ENCODE measurements around the gene TRIM2. TPM values are rescaled to one million over a fixed set of nuclear protein-coding genes. Genes with fewer than 3 reads are reported as not detected.

The TRIM2 gene
- total RNA-seq, 4 donors from 2014 or later, result 71.8 to 124 (median 95.3) TPM

DNA sequence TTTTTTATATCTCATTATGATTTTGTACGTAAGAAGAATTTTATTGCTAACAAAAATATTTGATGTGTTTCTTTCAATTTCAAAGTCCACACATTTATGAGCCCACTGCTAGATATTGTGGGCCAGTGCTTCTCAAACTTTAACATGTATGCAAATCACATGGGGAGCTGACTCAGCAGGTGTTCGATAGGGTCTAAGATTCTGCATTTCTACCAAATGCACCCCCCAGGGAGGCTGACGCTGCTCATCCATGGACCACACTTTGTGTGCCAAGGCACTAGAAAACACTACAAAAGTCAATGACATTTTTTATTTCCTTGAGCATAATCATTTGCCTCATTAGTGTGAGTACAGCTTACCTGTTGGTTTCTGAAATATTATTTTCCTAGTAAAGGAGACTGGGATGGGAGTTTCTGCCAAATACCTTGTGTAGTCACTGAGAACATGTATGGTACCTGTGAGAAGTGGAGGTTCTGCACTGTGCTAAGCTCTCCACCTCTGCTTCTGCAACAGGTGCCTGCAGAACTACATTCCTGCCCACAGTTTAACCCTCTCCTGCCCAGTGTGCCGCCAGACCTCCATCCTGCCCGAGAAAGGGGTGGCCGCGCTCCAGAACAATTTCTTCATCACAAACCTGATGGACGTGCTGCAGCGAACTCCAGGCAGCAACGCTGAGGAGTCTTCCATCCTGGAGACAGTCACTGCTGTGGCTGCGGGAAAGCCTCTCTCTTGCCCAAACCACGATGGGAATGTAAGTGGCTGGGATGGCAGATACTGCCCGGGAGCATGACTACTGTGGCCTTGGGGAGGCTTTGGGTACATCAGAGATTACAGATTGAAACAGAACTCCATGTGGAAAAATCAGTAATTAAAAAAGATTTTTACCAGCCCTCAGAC, 71.4 kb downstream of the TRIM2 start:
- Histone ChIP-seq H3K27ac (no peak overlapping the region), H3K4me1 (peaks cover 0 to 31% (median 5%) of the 10 kb centered on the region in 4 donors), H3K9me3 (no peaks in the 10 kb centered on the region), H3K36me3 (peaks cover 0 to 12% (median 2%) of the 10 kb centered on the region in 4 donors), H3K4me3 (no peak overlapping the region), H3K27me3 (no peaks in the 10 kb centered on the region)
- intact Hi-C loops (cut with DNase I; ENCODE audit: low total_unique reads) (no loop called here), in situ Hi-C loops (cut with MboI; ENCODE audit: low pct_ligation_motif_present in 1 of 4, low pct_unique_long_range_greater_than_20kb in 1 of 4, low sequenced_read_pairs in 3 of 4) (no loop called here)
- WGBS, 2 donors (ENCODE audit: low coverage in 1 of 2), result 38 to 81% methylated on average over 1 to 13 of the region's 13 CpGs
- DNase-seq, result no peak
- TF ChIP-seq, protein P1, sequence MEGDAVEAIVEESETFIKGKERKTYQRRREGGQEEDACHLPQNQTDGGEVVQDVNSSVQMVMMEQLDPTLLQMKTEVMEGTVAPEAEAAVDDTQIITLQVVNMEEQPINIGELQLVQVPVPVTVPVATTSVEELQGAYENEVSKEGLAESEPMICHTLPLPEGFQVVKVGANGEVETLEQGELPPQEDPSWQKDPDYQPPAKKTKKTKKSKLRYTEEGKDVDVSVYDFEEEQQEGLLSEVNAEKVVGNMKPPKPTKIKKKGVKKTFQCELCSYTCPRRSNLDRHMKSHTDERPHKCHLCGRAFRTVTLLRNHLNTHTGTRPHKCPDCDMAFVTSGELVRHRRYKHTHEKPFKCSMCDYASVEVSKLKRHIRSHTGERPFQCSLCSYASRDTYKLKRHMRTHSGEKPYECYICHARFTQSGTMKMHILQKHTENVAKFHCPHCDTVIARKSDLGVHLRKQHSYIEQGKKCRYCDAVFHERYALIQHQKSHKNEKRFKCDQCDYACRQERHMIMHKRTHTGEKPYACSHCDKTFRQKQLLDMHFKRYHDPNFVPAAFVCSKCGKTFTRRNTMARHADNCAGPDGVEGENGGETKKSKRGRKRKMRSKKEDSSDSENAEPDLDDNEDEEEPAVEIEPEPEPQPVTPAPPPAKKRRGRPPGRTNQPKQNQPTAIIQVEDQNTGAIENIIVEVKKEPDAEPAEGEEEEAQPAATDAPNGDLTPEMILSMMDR (IDR thresholded peaks at IDR 0.05), result no peak
- TF ChIP-seq POLR2A (IDR thresholded peaks at IDR 0.05) (no peak), EP300 (IDR thresholded peaks at IDR 0.05; ENCODE audit: low read depth) (no peak), POLR2AphosphoS5 (IDR thresholded peaks at IDR 0.05) (no peak)

DNA sequence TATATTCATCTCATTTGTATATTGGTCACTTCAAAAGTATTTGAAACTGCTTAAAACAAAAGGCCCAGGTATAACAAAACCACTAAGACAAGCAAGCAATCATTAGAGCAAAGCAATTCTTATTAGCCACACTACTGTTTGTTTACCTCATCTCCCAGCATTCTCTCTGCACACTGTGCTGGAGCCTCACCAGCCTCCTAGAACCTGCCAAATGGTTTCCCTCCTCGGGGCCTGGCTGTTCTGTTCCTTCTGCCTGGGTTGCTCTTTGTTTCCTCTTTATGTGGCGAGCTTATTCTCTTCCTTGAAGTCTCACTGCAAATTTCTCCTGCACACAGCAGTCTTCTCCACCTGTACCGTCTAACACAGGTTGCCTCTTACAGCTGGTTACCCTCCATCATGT, 72.7 kb downstream of the TRIM2 start:
- H3K27ac ChIP-seq, result no peak overlapping the region

DNA sequence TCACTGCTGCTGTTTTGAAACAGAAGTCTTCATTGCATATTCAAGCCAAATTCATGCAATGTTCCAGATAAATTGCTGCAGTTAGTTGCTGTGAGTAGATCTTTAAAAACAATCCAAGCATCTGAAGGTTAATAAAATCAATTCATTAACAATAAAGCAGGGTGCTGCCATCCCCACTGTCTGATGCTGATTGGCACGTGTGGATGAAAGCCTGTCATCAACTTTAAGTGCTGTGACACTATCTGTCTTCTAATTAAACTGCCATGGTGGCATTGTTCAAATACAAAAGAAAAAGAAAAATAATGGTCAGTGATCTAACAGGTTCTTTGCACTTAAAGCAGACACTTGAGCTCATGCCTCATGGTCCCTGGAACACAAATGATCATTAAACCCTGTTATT, 77.2 kb downstream of the TRIM2 start:
- no peaks in the 10 kb centered on the region for H3K9me3 ChIP-seq
- H3K36me3 ChIP-seq, result peaks cover 0 to 10% (median 2%) of the 10 kb centered on the region in 4 donors
- H3K4me1 ChIP-seq, result peaks cover 0 to 9% (median 0%) of the 10 kb centered on the region in 4 donors
- in situ Hi-C loops (cut with MboI; ENCODE audit: low pct_ligation_motif_present in 1 of 4, low pct_unique_long_range_greater_than_20kb in 1 of 4, low sequenced_read_pairs in 3 of 4), result no loop called here
- H3K27me3 ChIP-seq, result no peaks in the 10 kb centered on the region
- 71 to 88% methylated on average over 1 of the region's 1 CpG for WGBS, 2 donors (ENCODE audit: low coverage in 1 of 2)
- H3K4me3 ChIP-seq, result no peak overlapping the region
- DNase-seq, result no peak
- no peak overlapping the region for H3K27ac ChIP-seq
- intact Hi-C loops (cut with DNase I; ENCODE audit: low total_unique reads), result no loop called here
- TF ChIP-seq EP300 (IDR thresholded peaks at IDR 0.05; ENCODE audit: low read depth) (no peak), POLR2AphosphoS5 (IDR thresholded peaks at IDR 0.05) (no peak), POLR2A (IDR thresholded peaks at IDR 0.05) (no peak)

More for the DNA sequence above, 72.7 kb downstream of the TRIM2 start:
- TF ChIP-seq POLR2A (IDR thresholded peaks at IDR 0.05) (no peak), POLR2AphosphoS5 (IDR thresholded peaks at IDR 0.05) (no peak), EP300 (IDR thresholded peaks at IDR 0.05; ENCODE audit: low read depth) (no peak)
- TF ChIP-seq, protein P1 (IDR thresholded peaks at IDR 0.05), result no peak
- WGBS, 2 donors (ENCODE audit: low coverage in 1 of 2), result 11 to 66% methylated on average over 1 to 3 of the region's 3 CpGs
- in situ Hi-C loops (cut with MboI; ENCODE audit: low pct_ligation_motif_present in 1 of 4, low pct_unique_long_range_greater_than_20kb in 1 of 4, low sequenced_read_pairs in 3 of 4) (no loop called here), intact Hi-C loops (cut with DNase I; ENCODE audit: low total_unique reads) (no loop called here)
- Histone ChIP-seq H3K27me3 (no peaks in the 10 kb centered on the region), H3K36me3 (peaks cover 0 to 12% (median 2%) of the 10 kb centered on the region in 4 donors), H3K4me1 (peaks cover 0 to 30% (median 5%) of the 10 kb centered on the region in 4 donors), H3K4me3 (no peak overlapping the region), H3K9me3 (no peaks in the 10 kb centered on the region)
- no peak for DNase-seq

DNA sequence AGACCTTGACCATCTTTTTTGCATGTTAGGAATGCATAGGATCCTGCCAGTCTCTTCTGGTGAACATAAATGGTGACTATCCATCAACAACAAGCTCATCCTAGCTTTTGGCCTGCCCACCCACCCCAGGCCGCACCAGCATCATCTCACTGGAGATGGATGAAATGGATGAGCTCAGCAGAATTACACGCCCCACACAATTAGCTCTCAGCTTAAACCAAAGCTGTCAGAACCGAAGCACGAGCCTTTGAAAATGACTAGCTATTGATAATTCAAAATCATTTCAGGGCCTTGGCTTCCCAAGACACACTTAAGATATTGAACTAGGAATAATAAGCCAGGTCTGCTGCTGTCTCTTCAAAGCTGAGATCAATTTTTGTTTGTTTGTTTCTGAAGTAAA, 77.8 kb downstream of the TRIM2 start:
- no peak for TF ChIP-seq POLR2A (IDR thresholded peaks at IDR 0.05)
- TF ChIP-seq EP300 (IDR thresholded peaks at IDR 0.05; ENCODE audit: low read depth), result no peak
- TF ChIP-seq POLR2AphosphoS5 (IDR thresholded peaks at IDR 0.05), result no peak
- TF ChIP-seq, protein P1 (IDR thresholded peaks at IDR 0.05), result no peak
- H3K27ac ChIP-seq, result no peak overlapping the region
- no peak for DNase-seq
- peaks cover 0 to 5% (median 1%) of the 10 kb centered on the region in 4 donors for H3K36me3 ChIP-seq
- in situ Hi-C loops (cut with MboI; ENCODE audit: low pct_ligation_motif_present in 1 of 4, low pct_unique_long_range_greater_than_20kb in 1 of 4, low sequenced_read_pairs in 3 of 4), result no loop called here
- H3K4me3 ChIP-seq, result no peak overlapping the region
- H3K9me3 ChIP-seq, result no peaks in the 10 kb centered on the region
- WGBS, 2 donors (ENCODE audit: low coverage in 1 of 2), result 95% methylated on average over 4 of the region's 4 CpGs; no CpG with 5 or more reads in 1 of the 2 donors
- intact Hi-C loops (cut with DNase I; ENCODE audit: low total_unique reads), result loop anchor here (2.0 kb wide), 1 partner anchor 33 kb away; no protein-coding TSS in a partner anchor
- H3K4me1 ChIP-seq, result peaks cover 0 to 4% (median 0%) of the 10 kb centered on the region in 4 donors
- H3K27me3 ChIP-seq, result no peaks in the 10 kb centered on the region

All from transverse colon (tissue), 4 donors.